Transverse colon (tissue), 4 donors: ENCODE results near the gene MARCO. TPM values are rescaled to one million over a fixed set of nuclear protein-coding genes. Genes with fewer than 3 reads are reported as not detected.

Experiments
- DNase-seq: peaks from one replicate; pipeline ENCODE4 v3.0.0-alpha.2; 2019
- H3K27ac ChIP-seq, 4 donors: fragments of 200-600 bp; sonication (generic); 2 replicates each; pipeline ENCODE4 v1.5.1; 2016 to 2018; ENCODE audit warnings: inconsistent platforms in 4 of 4
- H3K27me3 ChIP-seq: fragments of 200-600 bp; sonication (generic); 2 replicates; pipeline ENCODE4 v1.5.1; 2017; ENCODE audit warnings: inconsistent platforms
- H3K36me3 ChIP-seq, 4 donors: fragments of 200-600 bp; sonication (generic); 2 replicates each; pipeline ENCODE4 v1.5.1; 2017 to 2019; ENCODE audit warnings: inconsistent platforms in 4 of 4
- H3K4me1 ChIP-seq, 4 donors: fragments of 200-600 bp; sonication (generic); 2 replicates each; pipeline ENCODE4 v1.5.1; 2017 to 2020; ENCODE audit warnings: inconsistent platforms in 4 of 4
- H3K4me3 ChIP-seq, 4 donors: fragments of 200-600 bp; sonication (generic); 1 replicate in 1 of 4; 2 replicates in 3 of 4; pipeline versions ENCODE4 v1.5.1 to v1.6.1; 2017 to 2019; ENCODE audit warnings: inconsistent platforms in 4 of 4
- H3K9me3 ChIP-seq, 2 donors: fragments of 200-600 bp; sonication (generic); 2 replicates each; pipeline ENCODE4 v1.5.1; 2017 to 2019; ENCODE audit warnings: inconsistent platforms in 2 of 2
- CTCF ChIP-seq, 5 experiments: fragments of 200-600 bp in 3 of 5; fragments of 450-650 bp in 2 of 5; sonication (generic) in 3 of 5; IDR thresholded peaks; 1 replicate in 2 of 5; 2 replicates in 3 of 5; pipeline ENCODE4 v1.5.1; 2016 to 2017; ENCODE audit warnings: antibody characterized with exemption in 5 of 5, inconsistent platforms in 3 of 5, mild to moderate bottlenecking in 2 of 5, moderate library complexity in 1 of 5
- EP300 ChIP-seq: sonication (generic); formaldehyde crosslinking; IDR thresholded peaks from one replicate; pipeline ENCODE4 v1.6.1; 2017; ENCODE audit warnings: antibody characterized with exemption, low read depth
- POLR2A ChIP-seq: fragments of 450-650 bp; IDR thresholded peaks from one replicate; pipeline ENCODE4 v1.6.1; 2016; ENCODE audit warnings: antibody characterized with exemption, mild to moderate bottlenecking, moderate library complexity
- POLR2AphosphoS5 ChIP-seq, 3 donors: sonication (generic); formaldehyde crosslinking; IDR thresholded peaks; one replicate each; pipeline ENCODE4 v1.6.1; 2016; ENCODE audit warnings: antibody characterized with exemption in 3 of 3
- WGBS, 2 donors: methylation state at CpG; one replicate each; pipeline ENCODE4 v1.1.5; 2018; ENCODE audit warnings: low coverage in 1 of 2; 5-methylcytosine and 5-hydroxymethylcytosine counted together
- in situ Hi-C, 4 donors: fragments of 200-750 bp; cut with MboI; loops; one replicate each; pipeline versions ENCODE4 v1.15.0 to v1.15.1; 2017; ENCODE audit warnings: low sequenced_read_pairs in 3 of 4, low pct_ligation_motif_present in 1 of 4, low pct_unique_long_range_greater_than_20kb in 1 of 4
- intact Hi-C: fragments of 100-400 bp; cut with DNase I; formaldehyde crosslinking; loops from one replicate; pipeline ENCODE4 v1.15.1; 2023; ENCODE audit warnings: low total_unique reads
- total RNA-seq, 4 donors: library from RNA; depleted of rRNA; stranded (reverse); fragments of >200 nt; gene quantifications; one replicate each; pipeline ENCODE4 v1.1.0, GENCODE V29; 2016

Gene MARCO
- total RNA-seq, 4 donors from 2014 or later: 1.9 to 47.0 (median 4.4) TPM

- in situ Hi-C loops: no loop called here
- no peaks in the 10 kb centered on the region for H3K36me3 ChIP-seq
- no peak overlapping the region for H3K4me3 ChIP-seq
- H3K4me1 ChIP-seq: no peaks in the 10 kb centered on the region
- TF ChIP-seq CTCF (IDR thresholded peaks at IDR 0.05): no peak
- TF ChIP-seq POLR2A: no peak
- TF ChIP-seq EP300: no peak
- no peak for TF ChIP-seq POLR2AphosphoS5 (IDR thresholded peaks at IDR 0.05)
- WGBS, 2 donors: 49 to 50% methylated on average over 1 to 6 of the region's 6 CpGs
- H3K9me3 ChIP-seq: no peaks in the 10 kb centered on the region
- intact Hi-C loops: no loop called here
- H3K27ac ChIP-seq: no peak overlapping the region
- no peaks in the 10 kb centered on the region for H3K27me3 ChIP-seq
- no peak for DNase-seq
Measured at GRCh38 chr2:118983133-118983532, 41.1 kb downstream of the MARCO start.

GRCh38 chr2:118983915-118984314 is 41.9 kb downstream of the MARCO start:
- intact Hi-C loops: no loop called here
- no peak for TF ChIP-seq EP300
- no peak for TF ChIP-seq POLR2AphosphoS5 (IDR thresholded peaks at IDR 0.05)
- TF ChIP-seq POLR2A: no peak
- no peak for TF ChIP-seq CTCF (IDR thresholded peaks at IDR 0.05)
- Histone ChIP-seq H3K27ac (no peak overlapping the region), H3K27me3 (no peaks in the 10 kb centered on the region), H3K9me3 (no peaks in the 10 kb centered on the region), H3K4me1 (no peaks in the 10 kb centered on the region), H3K4me3 (no peak overlapping the region), H3K36me3 (no peaks in the 10 kb centered on the region)
- no peak for DNase-seq
- 86% methylated on average over 1 of the region's 1 CpG; no CpG with 5 or more reads in 1 of the 2 donors for WGBS, 2 donors
- in situ Hi-C loops: no loop called here

- no peak for TF ChIP-seq POLR2AphosphoS5 (IDR thresholded peaks at IDR 0.05)
- no peak for TF ChIP-seq POLR2A
- no peak for TF ChIP-seq EP300
- no peak for TF ChIP-seq CTCF (IDR thresholded peaks at IDR 0.05)
- H3K36me3 ChIP-seq: no peaks in the 10 kb centered on the region
- 9% methylated on average over 2 of the region's 2 CpGs; no CpG with 5 or more reads in 1 of the 2 donors for WGBS, 2 donors
- no peak overlapping the region for H3K4me3 ChIP-seq
- intact Hi-C loops: no loop called here
- no peaks in the 10 kb centered on the region for H3K9me3 ChIP-seq
- H3K4me1 ChIP-seq: no peaks in the 10 kb centered on the region
- H3K27ac ChIP-seq: no peak overlapping the region
- H3K27me3 ChIP-seq: no peaks in the 10 kb centered on the region
- no peak for DNase-seq
- in situ Hi-C loops: no loop called here
Measured at GRCh38 chr2:118986738-118987137, 44.7 kb downstream of the MARCO start.

GRCh38 chr2:118987886-118988285 is 45.9 kb downstream of the MARCO start:
- no peaks in the 10 kb centered on the region for H3K4me1 ChIP-seq
- no peak for DNase-seq
- H3K27me3 ChIP-seq: no peaks in the 10 kb centered on the region
- no peak overlapping the region for H3K4me3 ChIP-seq
- H3K27ac ChIP-seq: no peak overlapping the region
- TF ChIP-seq POLR2AphosphoS5 (IDR thresholded peaks at IDR 0.05): no peak
- no peak for TF ChIP-seq POLR2A
- TF ChIP-seq EP300: no peak
- TF ChIP-seq CTCF (IDR thresholded peaks at IDR 0.05): no peak
- in situ Hi-C loops (no loop called here), intact Hi-C loops (no loop called here)
- H3K9me3 ChIP-seq: no peaks in the 10 kb centered on the region
- WGBS, 2 donors: 50 to 84% methylated on average over 1 to 2 of the region's 2 CpGs
- H3K36me3 ChIP-seq: no peaks in the 10 kb centered on the region
